K562 (cell line): Measurements from ENCODE around the gene CUX1. TPM values are rescaled to one million over a fixed set of nuclear protein-coding genes. Genes with fewer than 3 reads are reported as not detected.

Source experiments
- ATF1 ChIP-seq, 2 experiments: fragments of 450-650 bp in 1 of 2; IDR thresholded peaks; 2 replicates each; pipeline ENCODE4 v1.6.1; 2016; ENCODE audit warnings: missing compliant biosample characterization in 1 of 2, missing genetic modification characterization in 1 of 2
- CHD1 ChIP-seq: fragments of 200-600 bp; sonication (generic); IDR thresholded peaks from one replicate; pipeline ENCODE4 v1.6.1; 2012; ENCODE audit warnings: mild to moderate bottlenecking, moderate library complexity, low read length, inconsistent platforms
- E4F1 ChIP-seq: fragments of 250-450 bp; sonication (Bioruptor Pico); IDR thresholded peaks from 2 replicates; pipeline ENCODE4 v1.5.0; 2021; ENCODE audit warnings: mild to moderate bottlenecking, borderline replicate concordance
- ESRRA ChIP-seq: fragments of 450-650 bp; IDR thresholded peaks from 2 replicates; pipeline ENCODE4 v1.6.1; 2014; ENCODE audit warnings: low read depth, mild to moderate bottlenecking, moderate library complexity, borderline replicate concordance
- FIP1L1 ChIP-seq: fragments of 200-400 bp; formaldehyde crosslinking; IDR thresholded peaks from 2 replicates; pipeline ENCODE4 v1.6.1; 2018; ENCODE audit warnings: mild to moderate bottlenecking, low read depth, low read length; ENCODE audit not compliant: poor library complexity, severe bottlenecking
- KAT8 ChIP-seq: fragments of 450-650 bp; IDR thresholded peaks from 2 replicates; pipeline ENCODE4 v1.6.1; 2016; ENCODE audit warnings: low read depth, mild to moderate bottlenecking
- L3MBTL2 ChIP-seq: fragments of 450-650 bp; IDR thresholded peaks from 2 replicates; pipeline ENCODE4 v1.6.1; 2016; ENCODE audit warnings: mild to moderate bottlenecking, moderate library complexity
- MBD1 ChIP-seq: fragments of 250-450 bp; sonication (Bioruptor Pico); IDR thresholded peaks from 2 replicates; pipeline ENCODE4 v1.8.0; 2022; ENCODE audit warnings: inconsistent platforms
- NKRF ChIP-seq: fragments of 450-650 bp; IDR thresholded peaks from 2 replicates; pipeline ENCODE4 v1.6.1; 2016; ENCODE audit warnings: borderline replicate concordance
- NR0B1 ChIP-seq: fragments of 450-650 bp; IDR thresholded peaks from one replicate; pipeline ENCODE4 v1.6.1; 2018; ENCODE audit warnings: mild to moderate bottlenecking, moderate library complexity; ENCODE audit not compliant: partially characterized antibody
- PCBP1 ChIP-seq: fragments of 200-400 bp; formaldehyde crosslinking; IDR thresholded peaks from 2 replicates; pipeline ENCODE4 v1.6.1; 2018; ENCODE audit warnings: mild to moderate bottlenecking, low read depth, low read length; ENCODE audit not compliant: poor library complexity, severe bottlenecking
- POLR2AphosphoS5 ChIP-seq: IDR thresholded peaks from 2 replicates; pipeline ENCODE4 v1.6.1; 2011; ENCODE audit warnings: mild to moderate bottlenecking, low read depth, low read length, moderate library complexity; ENCODE audit not compliant: control insufficient read depth, insufficient read depth
- RFX1 ChIP-seq: fragments of 450-650 bp; IDR thresholded peaks from 2 replicates; pipeline ENCODE4 v1.6.1; 2016; ENCODE audit warnings: mild to moderate bottlenecking, moderate library complexity
- RUNX1 ChIP-seq: sonication (generic); IDR thresholded peaks from 2 replicates; pipeline ENCODE4 v1.6.1; 2016; ENCODE audit warnings: antibody characterized with exemption, low read depth
- SMARCA4 ChIP-seq: fragments of 450-650 bp; IDR thresholded peaks from 2 replicates; pipeline ENCODE4 v1.6.1; 2016
- SP1 ChIP-seq: sonication (generic); formaldehyde crosslinking; IDR thresholded peaks from 2 replicates; pipeline ENCODE4 v1.8.1; 2022; ENCODE audit warnings: mild to moderate bottlenecking, missing genetic modification reagents
- TGIF2 ChIP-seq: sonication (generic); formaldehyde crosslinking; IDR thresholded peaks from 2 replicates; pipeline ENCODE4 v1.8.1; 2022; ENCODE audit warnings: mild to moderate bottlenecking, missing genetic modification reagents, moderate library complexity
- U2AF1 ChIP-seq: fragments of 200-400 bp; formaldehyde crosslinking; optimal IDR thresholded peaks from 2 replicates; pipeline ENCODE3; 2017; ENCODE audit warnings: mild to moderate bottlenecking, low read depth, low read length, moderate library complexity
- ZBTB34 ChIP-seq: fragments of 250-450 bp; sonication (Bioruptor Pico); IDR thresholded peaks from 2 replicates; pipeline ENCODE4 v1.8.0; 2021; ENCODE audit warnings: mild to moderate bottlenecking, moderate library complexity
- ZNF444 ChIP-seq: fragments of 250-450 bp; sonication (Bioruptor Pico); IDR thresholded peaks from 2 replicates; pipeline ENCODE4 v1.4.0; 2020; ENCODE audit warnings: mild to moderate bottlenecking, moderate library complexity
- polyA plus RNA-seq, 8 experiments: library from polyadenylated mRNA; depleted of rRNA in 4 of 8; stranded (reverse) in 5 of 8; unstranded in 3 of 8; fragments of >200 nt; fragmentation: Nextera tagmentation in 2 of 8; fragmentation: Illumina TruSeq in 1 of 8; extraction: Ambion mirVana in 2 of 8; extraction: Trizol in 1 of 8; gene quantifications; 2 replicates each; pipeline versions ENCODE4 v1.2.1 to v1.2.3, GENCODE V29; 2011 to 2014; ENCODE audit warnings: inconsistent platforms in 1 of 8, missing spikeins in 1 of 8
- total RNA-seq, 7 experiments: library from RNA; depleted of rRNA in 6 of 7; stranded (reverse); fragments of >200 nt in 6 of 7; fragmentation: Illumina TruSeq in 2 of 7; extraction: Trizol in 2 of 7; gene quantifications; 2 replicates each; pipeline versions ENCODE4 v1.2.1 to v1.2.3, GENCODE V29; 2011 to 2021; ENCODE audit warnings: low replicate concordance in 1 of 7

CUX1 gene
- total and polyA plus RNA-seq, 9 of the 15 experiments (the other 6 are each of a cell fraction or from before 2014, with no cell fraction given), result 3.6 to 55.3 (median 25.2) TPM

GRCh38 chr7:102264367-102264891 is 447.0 kb downstream of the CUX1 start (continued):
- TF ChIP-seq PCBP1, result no peak
- TF ChIP-seq L3MBTL2, result peak; percentile 65; the same call in 1 of the 2 replicates
- TF ChIP-seq TGIF2, result no peak
- TF ChIP-seq SP1 (CRISPR knock-in tag), result no peak
- no peak for TF ChIP-seq E4F1 (CRISPR knock-in tag)
- no peak for TF ChIP-seq RUNX1
- no peak for TF ChIP-seq RFX1
- no peak for TF ChIP-seq POLR2AphosphoS5
- TF ChIP-seq SMARCA4, result no peak
- TF ChIP-seq NKRF, result no peak
- no peak for TF ChIP-seq NR0B1
- TF ChIP-seq ZNF444 (CRISPR knock-in tag), result no peak
- TF ChIP-seq KAT8, result no peak
- TF ChIP-seq ATF1 (CRISPR knock-in tag; IDR thresholded peaks at IDR 0.05), result no peak
- peak; percentile 31; the same call in 1 of the 2 replicates for TF ChIP-seq ATF1 (tag; IDR thresholded peaks at IDR 0.05)
- TF ChIP-seq U2AF1, result no peak
- TF ChIP-seq MBD1, result no peak
- TF ChIP-seq CHD1, result no peak
- TF ChIP-seq FIP1L1, result no peak
- TF ChIP-seq ZBTB34 (CRISPR knock-in tag), result no peak
- TF ChIP-seq ESRRA, result no peak
